ENCODE data around the gene ELMO2. TPM values are rescaled to one million over a fixed set of nuclear protein-coding genes. Genes with fewer than 3 reads are reported as not detected.

ELMO2 gene
- total RNA-seq, 2 donors from 2014 or later = 50.8 to 57.0 TPM

DNA sequence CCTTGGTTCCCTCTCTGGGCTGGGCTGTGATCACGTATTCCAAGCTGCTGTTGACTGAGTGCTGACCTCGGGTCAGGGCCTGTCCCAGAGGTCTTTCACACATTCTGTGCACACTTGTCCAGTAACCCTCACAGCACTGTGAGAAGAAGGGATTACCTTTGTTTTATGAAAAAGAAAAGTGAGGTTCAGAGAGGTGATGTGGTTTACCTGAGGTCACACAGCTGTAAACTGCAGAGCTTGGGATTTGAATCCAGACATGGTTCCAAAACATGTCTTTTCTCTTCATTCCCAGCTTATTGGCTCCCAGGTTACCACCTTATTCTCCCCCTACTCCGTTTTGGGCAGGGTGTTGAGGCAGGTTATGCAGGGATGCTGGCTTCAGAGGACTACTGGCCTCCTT, 69.7 kb downstream of the ELMO2 start:
- Mint-ChIP-seq H3K36me3 (no peaks in the 10 kb centered on the region), H3K27ac (no peak overlapping the region), H3K9me3 (no peaks in the 10 kb centered on the region)
- no peak for ATAC-seq
- no peak for DNase-seq (ENCODE audit: low spot score in 2 of 2)

DNA sequence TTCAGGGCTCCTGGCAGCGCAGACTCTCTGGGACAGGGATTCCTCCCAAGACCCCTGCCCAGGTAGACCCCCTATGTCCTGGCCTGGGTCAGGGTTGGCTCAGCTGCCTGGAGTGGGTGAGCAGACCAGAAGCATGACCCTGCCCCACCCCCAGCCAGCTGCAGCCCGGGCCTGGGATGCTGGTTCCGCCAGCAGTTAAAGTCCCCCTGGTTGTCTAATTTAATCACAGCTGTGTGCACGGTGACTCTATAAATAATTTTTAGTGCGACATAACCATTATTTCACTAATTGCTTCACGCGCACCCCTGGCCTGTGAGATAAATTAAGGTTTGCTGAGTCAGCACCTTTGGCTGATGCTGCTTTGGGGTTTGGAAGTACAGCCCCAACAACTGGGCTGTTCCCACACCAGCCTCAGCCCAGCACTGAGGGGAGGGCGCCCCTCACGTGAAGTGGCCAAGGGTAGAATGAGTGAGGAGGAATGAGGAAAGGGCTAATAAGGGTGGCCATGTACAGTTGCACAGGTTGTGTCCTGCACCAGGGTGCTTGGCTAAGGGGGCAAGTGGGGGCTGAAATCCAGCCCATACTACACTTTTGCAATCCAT, 72.0 kb downstream of the ELMO2 start:
- DNase-seq (ENCODE audit: low spot score in 2 of 2) (no peak), ATAC-seq (no peak)
- Mint-ChIP-seq H3K36me3 (no peaks in the 10 kb centered on the region), H3K9me3 (no peaks in the 10 kb centered on the region), H3K27ac (no peak overlapping the region)

DNA sequence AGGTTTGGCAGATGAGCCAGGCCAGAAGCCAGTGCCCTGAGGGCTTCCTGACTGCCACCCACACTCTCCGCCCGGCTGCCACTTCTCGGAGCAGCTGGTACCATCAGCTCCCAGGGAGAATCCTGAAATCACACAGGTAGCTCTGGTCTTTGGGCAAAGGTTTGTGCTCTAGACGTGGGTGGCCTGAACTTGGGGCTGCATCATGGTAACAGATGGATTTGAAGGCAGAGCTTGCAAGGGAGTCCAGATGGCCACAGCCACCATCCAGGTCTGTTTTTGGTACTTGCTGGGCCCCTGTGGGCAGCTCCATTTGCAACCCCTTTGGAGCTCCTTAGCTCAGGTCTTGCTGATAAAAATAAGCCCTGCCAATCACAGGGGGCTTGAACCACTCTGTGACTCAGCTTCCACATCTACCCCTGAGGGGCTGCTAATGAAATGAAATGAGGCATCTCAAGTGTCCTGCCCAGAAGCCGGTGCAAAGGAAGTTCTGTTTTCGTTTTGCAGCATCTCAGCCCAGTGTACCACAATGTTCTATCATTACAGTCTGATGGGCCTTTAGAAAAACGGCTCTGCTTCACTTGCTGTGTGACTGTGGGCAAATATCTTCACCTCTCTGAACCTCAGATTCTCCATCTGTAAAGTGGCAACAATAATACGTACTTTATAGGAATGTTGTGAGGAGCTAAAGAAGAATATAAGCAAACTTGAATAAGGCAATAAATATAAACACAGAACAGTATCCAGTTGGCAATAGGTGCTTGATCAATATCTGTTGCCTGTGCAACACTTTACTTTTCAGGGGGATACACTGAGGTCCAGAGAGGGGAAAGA, 73.0 kb downstream of the ELMO2 start:
- Mint-ChIP-seq H3K27ac (no peak overlapping the region), H3K9me3 (no peaks in the 10 kb centered on the region), H3K36me3 (no peaks in the 10 kb centered on the region)
- no peak for ATAC-seq
- DNase-seq (ENCODE audit: low spot score in 2 of 2) = no peak

DNA sequence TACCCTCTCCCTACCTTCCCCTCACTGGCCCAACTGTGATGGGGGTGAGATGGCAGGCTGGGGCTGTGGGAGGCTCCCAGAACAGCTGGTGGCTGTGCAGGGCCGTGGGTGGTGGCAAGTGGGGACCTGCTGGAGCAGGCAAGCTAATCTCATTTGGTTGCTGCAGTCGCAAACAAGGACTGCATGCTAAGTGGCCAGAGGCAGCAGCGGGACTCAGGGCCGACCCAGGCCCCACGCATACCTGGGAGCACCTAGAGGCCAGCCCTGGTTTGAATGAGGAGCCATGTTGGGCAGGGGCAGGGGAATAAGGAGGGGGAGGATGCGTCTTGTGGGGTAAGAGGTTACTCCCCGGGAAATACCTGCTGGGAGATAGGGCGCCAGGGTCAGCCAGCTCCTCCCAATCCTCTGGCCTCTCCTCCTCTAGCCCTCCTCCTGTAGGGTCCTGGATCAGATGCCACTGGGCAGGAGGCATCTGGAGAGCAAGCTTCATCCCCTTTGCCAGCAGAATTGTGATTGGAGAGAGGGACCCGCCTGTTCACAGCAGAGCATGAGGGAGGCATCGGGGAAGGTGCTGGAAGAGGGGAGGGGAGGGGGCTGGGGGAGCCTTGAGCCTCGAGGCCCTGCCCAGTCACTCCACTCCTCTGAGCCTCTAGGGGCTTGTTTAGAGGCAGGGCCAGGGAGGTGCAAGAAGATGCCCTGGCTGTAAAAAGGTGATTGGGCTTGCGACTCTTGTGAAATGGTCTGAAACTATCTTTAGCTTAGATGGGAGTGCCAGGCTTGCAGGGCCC, 73.8 kb downstream of the ELMO2 start:
- no peaks in the 10 kb centered on the region for H3K9me3 Mint-ChIP-seq
- H3K36me3 Mint-ChIP-seq = no peaks in the 10 kb centered on the region
- ATAC-seq (no peak), DNase-seq (ENCODE audit: low spot score in 2 of 2) (no peak)
- H3K27ac Mint-ChIP-seq = peak overlapping the region in 1 of 2 donors; percentile 22

DNA sequence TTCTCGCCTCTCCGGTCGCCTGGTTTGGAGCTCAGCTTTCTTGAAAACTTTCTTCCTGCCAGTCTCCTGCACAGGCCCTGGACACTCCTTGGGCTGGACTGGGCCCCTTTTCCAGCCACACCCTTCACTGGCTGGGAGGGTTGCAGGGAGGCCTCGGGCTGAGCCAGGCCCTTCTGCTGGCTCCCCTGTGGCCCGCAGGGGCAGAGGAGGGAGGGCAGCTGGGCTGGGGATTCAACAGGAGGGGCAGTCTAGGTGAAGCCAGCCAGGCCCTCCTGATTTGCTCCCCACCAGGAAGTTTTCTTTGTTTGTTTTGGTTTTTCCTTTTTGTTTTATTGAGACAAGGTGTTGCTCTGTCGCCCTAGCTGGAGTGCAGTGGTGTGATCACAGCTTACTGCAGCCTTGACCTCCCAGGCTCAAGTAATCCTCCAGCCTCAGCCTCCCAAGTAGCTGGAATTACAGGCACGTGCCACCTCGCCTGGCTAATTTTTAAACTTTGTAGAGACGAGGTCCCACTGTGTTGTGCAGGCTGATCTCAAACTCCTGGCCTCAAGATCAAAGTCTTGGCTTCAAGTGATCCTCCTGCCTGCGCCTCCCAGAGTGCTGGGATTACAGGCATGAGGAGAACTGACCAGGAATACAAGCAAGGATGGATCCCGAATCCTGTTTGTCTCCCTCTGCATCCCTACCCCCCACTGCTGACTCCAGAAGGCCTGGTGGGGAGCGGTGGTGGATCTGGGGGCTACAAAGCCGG, 74.6 kb downstream of the ELMO2 start:
- DNase-seq (ENCODE audit: low spot score in 2 of 2) (no peak), ATAC-seq (no peak)
- H3K9me3 Mint-ChIP-seq = no peaks in the 10 kb centered on the region
- peak overlapping the region in 1 of 2 donors; percentile 22 for H3K27ac Mint-ChIP-seq
- H3K36me3 Mint-ChIP-seq = no peaks in the 10 kb centered on the region

DNA sequence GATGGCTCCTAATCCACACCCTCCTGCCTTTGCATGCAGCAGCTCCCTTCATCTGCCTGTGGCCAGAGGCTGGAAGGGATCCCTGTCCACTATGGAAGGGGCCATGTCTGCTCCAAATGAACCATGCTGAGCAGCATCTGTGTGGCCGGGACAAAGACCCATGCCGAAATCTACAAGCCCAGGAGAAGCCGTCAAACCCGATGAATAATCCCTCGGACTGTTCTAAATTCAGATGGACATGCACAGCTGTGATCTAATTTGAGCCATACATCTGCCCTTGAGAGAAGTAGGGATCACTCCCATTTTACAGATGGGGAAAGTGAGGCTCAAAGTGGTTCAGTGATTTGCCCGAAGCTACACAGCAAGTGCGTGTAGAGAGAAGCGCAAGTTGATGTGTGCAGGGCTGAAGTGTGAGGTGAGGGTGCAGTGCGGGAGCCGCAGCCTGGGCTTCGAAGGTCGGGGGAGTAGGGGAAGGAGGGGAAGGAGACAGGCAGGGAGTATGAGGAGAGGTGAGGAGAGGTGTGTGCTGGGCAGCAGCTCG, 75.5 kb downstream of the ELMO2 start:
- DNase-seq (ENCODE audit: low spot score in 2 of 2) = no peak
- H3K27ac Mint-ChIP-seq = no peak overlapping the region
- H3K36me3 Mint-ChIP-seq = no peaks in the 10 kb centered on the region
- no peaks in the 10 kb centered on the region for H3K9me3 Mint-ChIP-seq
- ATAC-seq = no peak

DNA sequence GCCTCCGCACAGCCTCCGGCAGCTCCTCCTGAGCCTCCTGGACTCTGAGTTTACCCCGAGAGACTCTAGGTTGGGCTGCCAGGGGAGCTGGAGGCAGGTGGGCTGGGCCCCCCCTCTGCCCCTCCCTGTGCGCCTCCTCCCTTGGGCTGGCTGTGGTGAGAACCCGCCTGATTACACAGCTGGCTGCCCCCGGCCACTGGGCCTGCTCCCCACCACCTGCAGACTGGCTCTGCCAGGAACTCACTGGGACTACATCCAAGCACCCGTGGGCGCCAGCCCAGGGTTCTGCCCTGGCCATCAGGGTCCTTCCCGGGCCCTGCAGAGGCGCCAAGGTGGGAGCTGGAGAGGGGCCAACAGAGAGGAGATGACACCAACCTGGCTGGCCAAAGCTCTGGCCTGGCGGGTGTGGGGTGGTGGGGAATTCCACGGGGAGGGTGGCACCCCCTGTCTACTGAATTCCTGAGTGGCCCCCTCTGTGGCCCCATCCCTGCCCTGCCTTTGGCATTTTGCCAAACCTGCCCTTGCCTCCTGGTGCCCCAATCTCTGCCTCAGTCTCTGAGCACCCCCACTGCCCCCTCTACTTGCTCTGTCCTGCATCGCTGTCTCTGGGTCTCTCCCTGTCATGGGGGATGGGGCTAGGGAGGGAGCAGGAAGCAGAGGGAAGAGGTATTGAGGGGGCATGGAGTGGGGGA, 76.2 kb downstream of the ELMO2 start:
- DNase-seq (ENCODE audit: low spot score in 2 of 2) (no peak), ATAC-seq (no peak)
- peak overlapping the region in 1 of 2 donors; percentile 44 for H3K27ac Mint-ChIP-seq
- H3K9me3 Mint-ChIP-seq = no peaks in the 10 kb centered on the region
- H3K36me3 Mint-ChIP-seq = no peaks in the 10 kb centered on the region

DNA sequence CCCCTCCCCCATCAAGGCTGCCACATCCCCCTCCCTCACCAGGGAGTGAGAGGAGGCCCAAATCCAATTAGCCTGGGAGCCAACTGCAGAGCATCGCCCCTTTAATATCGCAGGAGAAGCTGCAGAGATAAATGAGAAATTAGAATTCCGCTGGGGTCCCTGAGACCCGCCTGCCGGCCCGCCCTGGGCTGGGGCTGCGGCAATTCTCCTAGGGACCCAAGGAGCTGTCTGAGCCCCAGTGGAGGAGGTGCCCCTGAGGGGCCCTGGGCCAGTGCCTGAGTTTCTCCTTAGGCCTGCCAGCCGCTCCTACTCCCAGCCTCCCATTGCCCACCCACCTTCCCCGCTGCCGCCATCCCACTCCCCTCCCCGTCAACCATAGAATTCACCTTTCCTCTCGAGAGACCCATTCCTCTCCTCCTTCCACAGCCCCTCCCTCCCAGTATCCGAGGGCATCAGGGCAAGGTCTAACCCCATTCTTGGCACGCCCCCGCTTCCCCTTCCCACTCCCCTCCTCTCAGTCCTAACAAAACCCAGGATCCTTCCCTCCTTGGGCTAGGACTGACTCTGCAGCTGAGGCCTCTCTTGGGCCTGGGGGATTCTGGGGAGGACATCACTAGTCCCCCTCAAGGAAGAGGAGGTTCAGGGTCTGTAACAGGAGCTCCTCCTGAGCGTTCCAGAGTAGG, 78.1 kb downstream of the ELMO2 start:
- Mint-ChIP-seq H3K36me3 (no peaks in the 10 kb centered on the region), H3K27ac (no peak overlapping the region), H3K9me3 (no peaks in the 10 kb centered on the region)
- no peak for ATAC-seq
- DNase-seq (ENCODE audit: low spot score in 2 of 2) = no peak

DNA sequence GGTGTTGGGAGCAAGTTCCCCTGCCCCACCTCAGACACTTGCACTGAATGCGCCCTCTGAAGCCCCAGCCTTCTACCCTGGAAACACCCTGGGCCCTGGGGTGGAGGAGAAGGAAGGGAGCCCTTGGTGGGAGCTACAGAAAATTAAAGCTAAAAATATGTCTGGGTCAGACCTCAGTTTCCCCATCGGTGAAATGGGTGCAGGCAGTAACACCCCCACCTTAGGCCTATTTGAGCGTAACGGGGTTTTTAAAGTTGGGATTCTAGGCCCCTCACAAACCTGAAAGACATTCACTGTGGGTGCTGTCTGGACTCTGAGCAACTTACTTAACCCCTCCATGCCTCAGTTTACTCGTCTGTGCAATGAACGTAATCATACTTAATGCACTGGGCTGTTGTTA, 78.9 kb downstream of the ELMO2 start:
- no peak for DNase-seq (ENCODE audit: low spot score in 2 of 2)
- no peak overlapping the region for H3K27ac Mint-ChIP-seq
- H3K9me3 Mint-ChIP-seq = no peaks in the 10 kb centered on the region
- no peak for ATAC-seq
- no peaks in the 10 kb centered on the region for H3K36me3 Mint-ChIP-seq

DNA sequence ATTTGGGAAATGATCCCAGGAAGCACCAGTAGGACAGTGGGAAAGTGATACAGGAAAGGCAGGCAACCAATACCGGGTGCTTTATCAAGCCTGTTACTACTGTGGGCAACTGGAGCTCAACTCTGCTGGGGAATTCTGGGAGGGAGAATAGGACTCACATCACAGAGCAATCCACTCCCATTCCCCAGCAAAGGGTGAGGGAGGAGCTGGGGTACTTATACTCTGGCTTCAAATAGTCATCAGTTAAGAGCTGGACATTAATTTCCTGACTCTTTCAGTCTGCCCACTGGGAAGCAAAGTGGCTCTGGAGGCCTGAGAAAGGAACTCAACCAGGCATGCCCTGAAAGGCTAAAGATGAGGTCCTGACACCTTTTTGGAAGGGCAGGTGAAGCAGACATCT, 80.6 kb downstream of the ELMO2 start:
- Mint-ChIP-seq H3K27ac (no peak overlapping the region), H3K9me3 (no peaks in the 10 kb centered on the region), H3K36me3 (no peaks in the 10 kb centered on the region)
- ATAC-seq (no peak), DNase-seq (ENCODE audit: low spot score in 2 of 2) (no peak)

DNA sequence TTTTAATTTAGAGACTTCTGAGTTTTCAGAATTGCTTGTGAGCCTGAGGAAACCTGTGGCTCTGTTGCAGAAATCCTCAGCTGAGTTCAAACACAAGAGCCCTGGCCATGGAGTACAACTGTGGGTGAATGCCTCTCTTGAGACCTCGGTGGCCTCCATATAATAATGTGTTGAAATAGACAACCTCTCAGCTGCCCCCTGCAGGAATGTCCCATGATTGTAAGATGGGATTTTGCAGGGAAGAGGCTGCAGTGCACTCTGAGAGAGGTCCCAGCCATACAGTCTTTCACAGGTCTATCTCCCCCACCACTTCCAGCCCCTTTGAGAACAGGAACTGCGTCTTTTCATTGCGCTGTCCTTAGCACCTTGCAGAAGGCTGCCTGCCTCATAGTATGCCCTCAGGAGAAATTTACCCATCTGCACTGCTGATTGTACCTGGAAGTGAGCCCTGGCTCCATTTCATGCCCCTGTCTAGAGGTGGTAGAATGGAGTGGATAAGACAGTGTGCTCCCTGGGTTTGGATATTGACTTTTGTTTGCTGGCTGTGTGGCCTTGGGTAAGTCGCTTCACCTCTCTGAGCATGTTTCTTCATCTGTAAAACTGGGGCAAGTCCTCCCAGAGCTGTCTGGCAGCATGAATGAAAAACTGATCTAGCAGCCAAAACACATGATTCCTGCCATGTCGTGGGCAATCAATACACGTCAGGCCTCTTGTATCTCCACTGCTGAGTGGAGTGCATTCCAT, 81.3 kb downstream of the ELMO2 start:
- no peak for DNase-seq (ENCODE audit: low spot score in 2 of 2)

DNA sequence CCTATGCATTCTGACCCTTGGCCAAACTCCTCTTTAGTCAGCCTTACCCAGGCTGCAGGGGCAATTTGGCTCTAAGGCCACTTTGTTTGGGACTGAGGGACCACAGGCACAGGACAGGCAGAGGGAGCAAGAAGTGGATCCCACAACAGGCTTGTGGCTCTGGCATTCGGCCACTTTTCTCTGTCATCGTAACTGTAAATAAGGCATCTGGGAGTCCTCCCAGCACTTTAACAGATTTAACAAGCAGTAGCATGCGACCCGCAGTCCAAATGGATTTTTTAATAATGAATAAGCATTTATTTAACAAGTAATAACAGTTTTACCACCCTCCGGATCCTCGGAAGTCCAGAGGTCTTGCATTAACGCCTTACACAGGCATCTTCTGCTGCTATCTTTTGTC, 82.0 kb downstream of the ELMO2 start:
- ATAC-seq = no peak
- Mint-ChIP-seq H3K9me3 (no peaks in the 10 kb centered on the region), H3K27ac (no peak overlapping the region), H3K36me3 (no peaks in the 10 kb centered on the region)
- DNase-seq (ENCODE audit: low spot score in 2 of 2) = no peak

More for the DNA sequence above, 81.3 kb downstream of the ELMO2 start:
- Mint-ChIP-seq H3K9me3 (no peaks in the 10 kb centered on the region), H3K27ac (no peak overlapping the region), H3K36me3 (no peaks in the 10 kb centered on the region)
- peak in 1 of 2 donors; percentile 49 for ATAC-seq

DNA sequence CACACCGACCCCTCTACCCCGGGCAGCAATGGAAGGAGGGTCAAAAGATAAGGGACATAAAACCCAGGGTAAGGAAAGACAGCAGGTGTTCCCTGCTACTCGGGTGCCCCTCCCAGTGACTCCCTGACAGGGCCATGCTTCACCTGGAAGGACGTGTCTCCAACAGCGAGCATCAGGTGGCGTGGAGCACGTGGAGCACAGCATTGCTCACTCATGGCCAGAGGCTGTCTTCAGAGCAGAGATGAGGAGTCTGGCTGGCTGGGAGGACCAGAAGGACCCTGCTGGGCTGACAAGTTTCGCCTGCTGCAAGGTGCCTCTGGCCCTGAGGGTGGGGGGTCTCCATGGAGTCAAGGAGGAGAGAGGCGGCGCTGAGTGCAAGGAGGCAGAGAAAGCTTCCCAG, 82.9 kb downstream of the ELMO2 start:
- H3K27ac Mint-ChIP-seq = no peak overlapping the region
- DNase-seq (ENCODE audit: low spot score in 2 of 2) (no peak), ATAC-seq (no peak)
- H3K9me3 Mint-ChIP-seq = no peaks in the 10 kb centered on the region
- H3K36me3 Mint-ChIP-seq = no peaks in the 10 kb centered on the region

DNA sequence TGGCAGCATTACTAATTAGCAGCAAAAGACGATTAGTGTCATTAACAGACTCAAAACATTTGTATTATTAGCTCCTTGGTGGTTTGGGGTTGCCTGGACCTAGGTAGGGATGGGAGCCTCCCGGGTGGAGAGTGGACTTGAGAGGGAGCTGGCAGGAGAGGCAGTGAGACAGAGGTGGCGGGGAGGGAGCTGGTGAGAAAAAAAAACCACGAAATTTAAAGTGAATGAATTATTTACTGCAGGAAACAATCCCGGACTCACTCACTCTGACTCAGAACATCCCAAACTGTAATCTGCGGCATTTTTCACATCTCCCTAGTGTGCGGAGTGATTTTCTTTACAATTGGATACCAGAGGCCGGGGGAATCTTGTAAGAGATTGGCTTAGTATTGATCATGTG, 83.8 kb downstream of the ELMO2 start:
- Mint-ChIP-seq H3K27ac (no peak overlapping the region), H3K9me3 (no peaks in the 10 kb centered on the region), H3K36me3 (no peaks in the 10 kb centered on the region)
- ATAC-seq = no peak
- DNase-seq (ENCODE audit: low spot score in 2 of 2) = no peak

DNA sequence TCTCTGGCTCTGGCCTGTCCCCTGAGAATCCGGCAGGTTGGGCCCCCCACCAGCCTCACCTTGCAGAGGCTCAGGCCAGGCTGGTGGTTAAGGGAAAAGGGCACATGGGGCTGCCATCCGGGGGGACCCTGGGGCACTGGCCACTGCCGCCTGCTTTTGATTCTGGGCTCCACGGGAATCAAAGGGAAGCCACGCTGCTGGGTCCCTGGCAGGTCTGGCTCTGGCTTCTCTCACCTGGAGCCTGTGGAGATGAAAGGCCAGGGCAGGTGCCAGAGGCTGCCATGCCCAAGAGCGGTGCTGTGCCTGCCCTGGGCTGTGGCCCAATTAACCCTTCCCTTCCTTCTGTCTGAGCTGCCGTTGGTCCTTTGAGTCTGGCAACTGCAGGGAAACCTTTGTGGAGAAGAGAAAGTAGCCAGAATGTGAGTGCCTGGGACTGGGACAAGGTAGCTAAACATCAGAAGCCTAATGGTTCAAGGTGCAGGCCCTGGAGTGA, 88.7 kb downstream of the ELMO2 start:
- no peak overlapping the region for H3K27ac Mint-ChIP-seq
- ATAC-seq = no peak
- H3K36me3 Mint-ChIP-seq = no peaks in the 10 kb centered on the region
- H3K9me3 Mint-ChIP-seq = no peaks in the 10 kb centered on the region
- no peak for DNase-seq (ENCODE audit: low spot score in 2 of 2)
